GM18526 (cell line): Measurements from ENCODE around the gene LRMDA.

Source experiments
- POLR2A ChIP-seq: IDR thresholded peaks from 3 replicates; pipeline ENCODE4 v1.6.1; 2011; ENCODE audit not compliant: insufficient read length; ENCODE audit errors: extremely low read depth

LRMDA gene

GRCh38 chr10:76324283-76324682 lies 892.9 kb downstream of the LRMDA start:
- TF ChIP-seq POLR2A, result no peak

- TF ChIP-seq POLR2A, result no peak
Observed at GRCh38 chr10:76327441-76327840, 896.0 kb downstream of the LRMDA start.

GRCh38 chr10:76328348-76328747 lies 896.9 kb downstream of the LRMDA start:
- no peak for TF ChIP-seq POLR2A

DNA sequence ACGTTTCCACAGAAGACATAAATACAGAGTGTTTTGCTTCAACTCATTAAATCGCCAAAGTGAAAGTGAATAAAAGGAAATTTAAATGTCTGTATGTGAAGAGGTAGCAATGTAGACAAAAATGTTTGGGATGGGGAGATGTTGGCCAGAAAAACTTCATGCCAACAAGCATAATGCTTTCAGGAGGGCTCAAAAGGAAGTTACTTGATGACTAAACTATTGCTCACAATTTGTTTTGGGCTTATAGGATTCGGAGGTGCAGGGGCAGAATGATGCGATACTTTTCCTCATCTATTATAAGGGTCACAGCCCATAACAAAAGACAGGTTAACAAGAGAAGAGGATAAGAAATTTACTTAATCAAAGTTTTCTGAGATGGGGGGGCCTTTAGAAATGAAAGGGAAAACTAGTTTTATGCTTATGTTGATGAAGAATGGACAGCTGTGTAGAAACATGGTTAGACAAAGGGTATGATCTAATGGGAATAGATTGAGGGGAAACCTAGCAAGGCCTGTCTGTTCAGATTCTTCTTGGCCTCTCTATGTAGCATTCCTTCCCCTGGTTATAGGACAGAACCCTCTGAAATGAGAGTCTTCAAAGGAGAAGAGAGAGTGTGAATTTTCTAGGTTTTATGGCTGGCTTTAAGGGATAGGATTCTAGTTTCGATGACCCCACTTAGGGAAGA lies 898.6 kb downstream of the LRMDA start:
- TF ChIP-seq POLR2A, result no peak

GRCh38 chr10:76331742-76332141 lies 900.3 kb downstream of the LRMDA start:
- no peak for TF ChIP-seq POLR2A

- no peak for TF ChIP-seq POLR2A
Observed at GRCh38 chr10:76333326-76333725, 901.9 kb downstream of the LRMDA start.

DNA sequence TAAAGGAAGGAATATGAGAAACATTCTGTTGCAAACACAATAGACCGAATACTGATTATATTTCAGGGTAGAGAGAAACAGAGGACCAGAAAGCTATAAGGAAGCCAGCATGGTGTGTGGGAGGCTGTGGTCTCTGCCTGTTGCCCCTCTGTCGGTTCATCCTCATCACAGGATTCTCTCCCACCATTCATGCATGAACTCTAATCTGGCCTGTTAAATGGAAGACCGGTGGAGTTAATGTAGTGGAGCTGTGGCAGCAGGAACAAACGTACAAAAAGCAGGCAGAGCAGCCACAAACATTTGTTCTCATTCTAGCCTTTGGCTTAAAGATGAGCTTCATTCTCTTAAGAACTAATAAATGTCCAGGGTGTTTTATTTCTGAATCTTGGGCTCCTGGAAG lies 902.4 kb downstream of the LRMDA start:
- no peak for TF ChIP-seq POLR2A

GRCh38 chr10:76334255-76334654 lies 902.8 kb downstream of the LRMDA start:
- no peak for TF ChIP-seq POLR2A

DNA sequence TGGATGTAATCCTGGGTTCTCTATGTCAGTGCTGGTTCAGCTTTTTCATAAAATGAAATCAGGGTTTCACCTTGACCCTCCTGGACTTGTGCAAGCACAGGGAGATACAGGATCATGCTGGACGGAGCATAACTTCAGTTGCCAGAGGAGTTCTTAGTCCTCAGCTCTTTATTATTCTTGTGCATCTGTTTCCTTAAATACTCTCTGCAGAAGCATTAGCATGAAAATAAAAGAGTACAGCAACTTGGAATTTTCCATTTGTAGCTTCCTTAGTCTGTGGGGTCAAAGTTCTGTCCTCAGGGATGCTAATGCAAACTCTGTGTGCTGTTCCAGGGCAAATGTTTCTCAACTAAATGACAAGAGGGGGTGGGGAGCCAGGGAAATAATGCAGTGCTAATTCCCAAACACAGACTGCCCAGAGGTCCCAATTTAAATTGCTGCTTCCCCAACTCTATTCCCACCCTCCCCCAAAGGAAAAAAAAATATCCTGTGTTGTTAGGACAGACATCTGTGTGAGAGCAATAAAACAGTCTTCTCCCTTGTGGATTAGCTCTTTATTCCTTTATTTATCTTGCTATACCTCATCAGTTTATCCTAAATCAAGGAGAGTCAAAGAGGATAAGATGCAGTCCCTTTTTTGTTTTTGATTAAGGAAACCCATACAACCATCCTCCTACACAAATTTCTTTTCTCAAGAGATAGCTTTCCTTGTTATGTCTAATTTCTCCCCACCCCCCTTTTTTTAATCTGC lies 905.0 kb downstream of the LRMDA start:
- no peak for TF ChIP-seq POLR2A

- no peak for TF ChIP-seq POLR2A
Observed at GRCh38 chr10:76337641-76338040, 906.2 kb downstream of the LRMDA start.

- no peak for TF ChIP-seq POLR2A
Observed at GRCh38 chr10:76338187-76338586, 906.8 kb downstream of the LRMDA start.

DNA sequence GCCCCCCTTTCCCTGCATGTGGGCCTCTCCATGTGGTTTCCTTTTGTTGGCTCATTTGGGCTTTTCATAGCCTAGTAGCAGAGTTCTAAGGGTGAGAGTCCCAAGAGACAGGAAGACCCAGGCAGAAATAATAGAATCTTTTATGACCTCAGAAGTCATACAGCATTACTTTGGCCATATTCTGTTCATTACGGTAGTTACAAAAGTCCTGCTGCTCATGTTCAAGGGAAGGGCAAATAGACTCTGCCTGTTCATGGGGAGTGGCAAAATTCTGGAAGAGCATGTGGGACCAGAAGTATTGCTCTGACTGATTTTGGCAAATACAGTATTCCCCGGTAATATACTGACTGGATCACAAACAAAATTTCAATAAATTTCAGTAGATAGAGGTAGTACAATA lies 910.3 kb downstream of the LRMDA start:
- no peak for TF ChIP-seq POLR2A

GRCh38 chr10:76342996-76343395 lies 911.6 kb downstream of the LRMDA start:
- no peak for TF ChIP-seq POLR2A

- no peak for TF ChIP-seq POLR2A
Observed at GRCh38 chr10:76347832-76348231, 916.4 kb downstream of the LRMDA start.

GRCh38 chr10:76350583-76350982 lies 919.2 kb downstream of the LRMDA start:
- TF ChIP-seq POLR2A, result no peak

GRCh38 chr10:76352300-76352699 lies 920.9 kb downstream of the LRMDA start:
- no peak for TF ChIP-seq POLR2A
